H1 (cell line): ENCODE measurements around the gene C5AR1. TPM values are rescaled to one million over a fixed set of nuclear protein-coding genes. Genes with fewer than 3 reads are reported as not detected.

Source experiments
- CTCF ChIA-PET: fragments of 300-600 bp; sonication (Branson Sonifier 250); formaldehyde crosslinking; loops from one replicate; lab custom pipeline; 2021; ENCODE audit not compliant: partially characterized antibody; lab: Charles Lee
- POLR2A ChIA-PET: fragments of 300-600 bp; sonication (Branson Sonifier 250); formaldehyde crosslinking; loops from one replicate; lab custom pipeline; 2021; ENCODE audit warnings: inconsistent platforms; ENCODE audit not compliant: partially characterized antibody; lab: Charles Lee
- DNase-seq, 2 experiments: peaks; one replicate each; pipeline versions ENCODE4 v3.0.0 to v3.0.0-alpha.2; 2010 to 2022; ENCODE audit warnings: low spot score in 2 of 2, low read depth in 1 of 2, mixed read lengths in 1 of 2
- FAIRE-seq: peaks from 2 replicates; lab custom pipeline; 2011; peaks lifted over from hg19 to GRCh38; lab: Jason Lieb, UNC
- H2AFZ ChIP-seq: 2 replicates; pipeline ENCODE4 v1.8.1; 2012; ENCODE audit warnings: low read length, inconsistent platforms
- H2AK5ac ChIP-seq: 2 replicates; pipeline ENCODE4 v1.6.1; 2013; ENCODE audit warnings: low read depth, low read length
- H2BK120ac ChIP-seq: replicated peaks from 2 replicates; pipeline ENCODE3; 2013; ENCODE audit warnings: low read depth, low read length, inconsistent platforms
- H2BK12ac ChIP-seq: 2 replicates; pipeline ENCODE4 v1.6.1; 2013; ENCODE audit warnings: low read depth, low read length
- H2BK15ac ChIP-seq: 2 replicates; pipeline ENCODE4 v1.6.1; 2013; ENCODE audit warnings: low read length
- H2BK20ac ChIP-seq: 2 replicates; pipeline ENCODE4 v1.6.1; 2013; ENCODE audit warnings: low read length
- H2BK5ac ChIP-seq: 2 replicates; pipeline ENCODE4 v1.6.1; 2013; ENCODE audit warnings: low read depth, low read length
- H3K14ac ChIP-seq: 2 replicates; pipeline ENCODE4 v1.6.1; 2013; ENCODE audit warnings: inconsistent platforms; ENCODE audit not compliant: insufficient read length
- H3K18ac ChIP-seq: 2 replicates; pipeline ENCODE4 v1.6.1; 2013; ENCODE audit warnings: low read length; ENCODE audit errors: extremely low read depth
- H3K23ac ChIP-seq: 2 replicates; pipeline ENCODE4 v1.6.1; 2013; ENCODE audit warnings: inconsistent platforms; ENCODE audit not compliant: insufficient read length
- H3K23me2 ChIP-seq: 2 replicates; pipeline ENCODE4 v1.6.1; 2013; ENCODE audit warnings: low read depth, low read length
- H3K27ac ChIP-seq: 2 replicates; pipeline ENCODE4 v1.6.1; 2011; ENCODE audit warnings: low read depth, low read length, inconsistent platforms
- H3K27me3 ChIP-seq, 4 experiments: replicated peaks in 1 of 4; 1 replicate in 1 of 4; 2 replicates in 3 of 4; pipeline versions ENCODE4 v1.6.1 to v1.8.1; 2011 to 2013; ENCODE audit warnings: low read length in 3 of 4, mild to moderate bottlenecking in 3 of 4, inconsistent platforms in 2 of 4, mixed read lengths in 2 of 4, moderate library complexity in 1 of 4; ENCODE audit not compliant: control insufficient read depth in 3 of 4, insufficient read depth in 3 of 4; ENCODE audit errors: extremely low read depth in 1 of 4
- H3K36me3 ChIP-seq, 4 experiments: 2 replicates each; pipeline versions ENCODE4 v1.6.1 to v1.8.1; 2011 to 2013; ENCODE audit warnings: mild to moderate bottlenecking in 4 of 4, low read length in 3 of 4, moderate library complexity in 2 of 4, control low read depth in 1 of 4, inconsistent platforms in 1 of 4; ENCODE audit not compliant: insufficient read depth in 4 of 4, control insufficient read depth in 2 of 4
- H3K4ac ChIP-seq: replicated peaks from 2 replicates; pipeline ENCODE3; 2013; ENCODE audit warnings: low read length, low read depth, mixed read lengths, inconsistent platforms; ENCODE audit not compliant: insufficient read length
- H3K4me1 ChIP-seq, 4 experiments: replicated peaks in 1 of 4; 1 replicate in 1 of 4; 2 replicates in 3 of 4; pipeline versions ENCODE4 v1.6.1 to v1.8.1; 2011 to 2013; ENCODE audit warnings: low read length in 3 of 4, inconsistent platforms in 2 of 4, mixed read lengths in 1 of 4; ENCODE audit not compliant: insufficient read depth in 4 of 4, control insufficient read depth in 3 of 4
- H3K4me2 ChIP-seq, 2 experiments: 2 replicates each; pipeline versions ENCODE4 v1.6.1 to v1.8.1; 2011 to 2013; ENCODE audit warnings: low read depth in 2 of 2, low read length in 2 of 2, control low read depth in 1 of 2, inconsistent platforms in 1 of 2, mild to moderate bottlenecking in 1 of 2; ENCODE audit not compliant: insufficient read depth in 1 of 2
- H3K4me3 ChIP-seq, 4 experiments: fragments of 200-600, 300-600 bp in 1 of 4; sonication (generic), shearing (Covaris generic), sonication (Bioruptor Twin) in 1 of 4; 2 replicates each; pipeline versions ENCODE4 v1.5.1 to v1.8.1; 2011 to 2016; ENCODE audit warnings: low read length in 4 of 4, low read depth in 3 of 4, control low read depth in 2 of 4, inconsistent platforms in 2 of 4, mild to moderate bottlenecking in 2 of 4, mixed read lengths in 1 of 4, moderate library complexity in 1 of 4; ENCODE audit not compliant: insufficient read depth in 2 of 4; ENCODE audit errors: extremely low read depth in 1 of 4
- H3K56ac ChIP-seq: replicated peaks from 2 replicates; pipeline ENCODE3; 2013; ENCODE audit warnings: low read depth, mild to moderate bottlenecking, mixed read lengths, low read length, inconsistent platforms; ENCODE audit not compliant: insufficient read length
- H3K79me1 ChIP-seq: 2 replicates; pipeline ENCODE4 v1.6.1; 2013; ENCODE audit warnings: low read depth, low read length, control low read depth
- H3K79me2 ChIP-seq, 2 experiments: 2 replicates each; pipeline versions ENCODE4 v1.6.1 to v1.8.1; 2012 to 2013; ENCODE audit warnings: low read length in 2 of 2, mild to moderate bottlenecking in 2 of 2, inconsistent platforms in 1 of 2; ENCODE audit not compliant: insufficient read depth in 2 of 2, control insufficient read depth in 1 of 2
- H3K9ac ChIP-seq, 4 experiments: replicated peaks in 1 of 4; 1 replicate in 1 of 4; 2 replicates in 3 of 4; pipeline versions ENCODE4 v1.6.1 to v1.8.1; 2011 to 2013; ENCODE audit warnings: low read depth in 3 of 4, low read length in 3 of 4, control low read depth in 2 of 4, mild to moderate bottlenecking in 2 of 4, moderate library complexity in 2 of 4, inconsistent platforms in 1 of 4; ENCODE audit errors: extremely low read depth in 1 of 4
- H3K9me3 ChIP-seq, 2 experiments: 2 replicates each; pipeline versions ENCODE4 v1.6.1 to v1.8.1; 2012 to 2013; ENCODE audit warnings: mild to moderate bottlenecking in 2 of 2, moderate library complexity in 2 of 2, control low read depth in 1 of 2, inconsistent platforms in 1 of 2, low read depth in 1 of 2, low read length in 1 of 2, mixed read lengths in 1 of 2; ENCODE audit not compliant: insufficient read depth in 2 of 2
- H4K20me1 ChIP-seq, 2 experiments: replicated peaks in 1 of 2; 2 replicates each; pipeline versions ENCODE3 to v1.8.1; 2011 to 2013; ENCODE audit warnings: inconsistent platforms in 2 of 2, low read length in 2 of 2, mild to moderate bottlenecking in 1 of 2; ENCODE audit not compliant: insufficient read depth in 2 of 2, control insufficient read depth in 1 of 2
- H4K5ac ChIP-seq: 2 replicates; pipeline ENCODE4 v1.6.1; 2013; ENCODE audit warnings: low read length, low read depth, mixed read lengths, inconsistent platforms; ENCODE audit not compliant: insufficient read length
- H4K8ac ChIP-seq: 2 replicates; pipeline ENCODE4 v1.8.0; 2013; ENCODE audit warnings: mild to moderate bottlenecking, moderate library complexity, low read length, inconsistent platforms; ENCODE audit not compliant: insufficient read depth; ENCODE audit errors: extremely low read depth
- H4K91ac ChIP-seq: replicated peaks from 2 replicates; pipeline ENCODE3; 2013; ENCODE audit warnings: low read length, mixed read lengths, inconsistent platforms; ENCODE audit not compliant: insufficient read length
- BACH1 ChIP-seq: IDR thresholded peaks from 2 replicates; pipeline ENCODE4 v1.6.1; 2012; ENCODE audit warnings: low read length, improper control_type of control experiment
- CHD2 ChIP-seq: IDR thresholded peaks from 2 replicates; pipeline ENCODE4 v1.6.1; 2012; ENCODE audit warnings: low read length, improper control_type of control experiment
- EGR1 ChIP-seq: IDR thresholded peaks from 2 replicates; pipeline ENCODE4 v1.6.1; 2011; ENCODE audit warnings: low read depth, low read length, borderline replicate concordance
- FOSL1 ChIP-seq: IDR thresholded peaks from 2 replicates; pipeline ENCODE4 v1.6.1; 2011; ENCODE audit warnings: mild to moderate bottlenecking, low read depth, low read length, moderate library complexity; ENCODE audit not compliant: insufficient read depth
- KDM4A ChIP-seq: IDR thresholded peaks from one replicate; pipeline ENCODE4 v1.7.1; 2012; ENCODE audit warnings: low read depth, mild to moderate bottlenecking, moderate library complexity, low read length, inconsistent platforms; ENCODE audit not compliant: severe bottlenecking
- POLR2A ChIP-seq, 2 experiments: IDR thresholded peaks; 1 replicate in 1 of 2; 2 replicates in 1 of 2; pipeline ENCODE4 v1.6.1; 2011; ENCODE audit warnings: low read depth in 2 of 2, low read length in 2 of 2, mild to moderate bottlenecking in 2 of 2; ENCODE audit errors: control extremely low read depth in 1 of 2
- RBBP5 ChIP-seq: IDR thresholded peaks from 2 replicates; pipeline ENCODE4 v1.7.1; 2012; ENCODE audit warnings: low read depth, mild to moderate bottlenecking, inconsistent platforms, low read length, moderate library complexity, borderline replicate concordance
- WGBS, 2 experiments: shearing (Covaris generic) in 1 of 2; methylation state at CpG; one replicate each; pipeline versions ENCODE4 v1.1.6 to v1.1.7; 2013 to 2015; ENCODE audit warnings: low lambda C conversion rate in 2 of 2, mixed read lengths in 2 of 2, inconsistent platforms in 1 of 2, low coverage in 1 of 2, missing lambda C conversion rate in 1 of 2; ENCODE audit not compliant: insufficient replicate concordance in 2 of 2, insufficient coverage in 1 of 2, insufficient read length in 1 of 2; ENCODE audit errors: extremely low coverage in 1 of 2, missing lambda C conversion rate in 1 of 2; 5-methylcytosine and 5-hydroxymethylcytosine counted together
- polyA plus RNA-seq, 7 experiments: library from polyadenylated mRNA; depleted of rRNA in 3 of 7; stranded (reverse) in 5 of 7; unstranded in 2 of 7; fragments of >200 nt in 5 of 7; fragments of 200-250 nt in 2 of 7; gene quantifications; 1 replicate in 5 of 7; 2 replicates in 1 of 7; 4 replicates in 1 of 7; pipeline versions ENCODE4 v1.2.1 to v1.2.3, GENCODE V29; 2011 to 2013; ENCODE audit warnings: missing spikeins in 2 of 7, mixed read lengths in 2 of 7
- total RNA-seq: library from RNA; stranded (reverse); fragmentation: NEBNext Ultra II Directional; extraction: Animal tissue kit (Norgen Biotek cat#: 25700); gene quantifications from 2 replicates; pipeline ENCODE4 v1.2.1, GENCODE V29; 2021

C5AR1 gene
- total and polyA plus RNA-seq, 2 of the 8 experiments (the other 6 are each of a cell fraction or from before 2014, with no cell fraction given), result 0.20 TPM; not detected in 1

GRCh38 chr19:47274891-47275761 lies 34.5 kb upstream of the C5AR1 start:
- Histone ChIP-seq H4K8ac (no peak overlapping the region), H3K4ac (no peak overlapping the region), H2BK120ac (no peak overlapping the region), H3K4me2 (peak overlapping the region; percentile 67 to 82), H2AFZ (no peak overlapping the region), H2BK20ac (no peak overlapping the region), H3K4me3 (peak overlapping the region; percentile 45 to 72 (median 60)), H3K23ac (no peak overlapping the region), H3K4me1 (peaks cover 0 to 19% (median 8%) of the 10 kb centered on the region in 4 experiments; a peak in 6 of 7 replicates), H3K27ac (no peak overlapping the region), H3K27me3 (peaks cover 0 to 10% (median 6%) of the 10 kb centered on the region in 4 experiments; a peak in 5 of 7 replicates), H3K79me2 (no peaks in the 10 kb centered on the region), H3K9ac (peak overlapping the region in 1 of 4 experiments; percentile 16; a peak in 1 of 7 replicates), H2AK5ac (no peak overlapping the region), H3K9me3 (no peaks in the 10 kb centered on the region), H3K18ac (no peak overlapping the region), H3K79me1 (no peaks in the 10 kb centered on the region; the same call in 1 of the 2 replicates), H2BK5ac (no peak overlapping the region), H4K5ac (no peak overlapping the region), H3K14ac (no peak overlapping the region), H3K23me2 (peaks cover 25% of the 10 kb centered on the region), H3K56ac (no peak overlapping the region), H4K91ac (no peak overlapping the region), H3K36me3 (peaks cover 0 to 9% (median 2%) of the 10 kb centered on the region in 4 experiments; a peak in 3 of 8 replicates), H2BK12ac (no peak overlapping the region), H2BK15ac (no peak overlapping the region), H4K20me1 (peaks cover 0 to 11% of the 10 kb centered on the region in 2 experiments)
- CTCF ChIA-PET, result interaction anchor here (0.7 to 2.4 kb wide), 5 partner anchors 9 to 116 kb away, joined by 3 to 17 read pairs (median 5); no protein-coding TSS in a partner anchor
- peak in 1 of 2 experiments; percentile 77 for DNase-seq
- no peak for FAIRE-seq
- POLR2A ChIA-PET, result interaction anchor here (0.6 to 3.6 kb wide), 13 partner anchors 9 to 162 kb away, joined by 3 to 29 read pairs (median 3); partner anchors contain the start of genes CCDC9 and ZC3H4
- 16% methylated on average over 43 of the region's 82 CpGs; no CpG with 5 or more reads in 1 of the 2 experiments for WGBS, 2 experiments
- no peak for TF ChIP-seq CHD2
- TF ChIP-seq EGR1, result 0 out of 2 replicates have a peak, but pooled peaks have one; percentile 42
- TF ChIP-seq POLR2A (IDR thresholded peaks at IDR 0.05; ENCODE audit: control extremely low read depth in 1 of 2, low read depth in 2 of 2, low read length in 2 of 2), result peak in 1 of 2 experiments; percentile 46; a peak in 1 of 3 replicates
- peak; percentile 44; the same call in 1 of the 2 replicates for TF ChIP-seq BACH1
- 0 out of 2 replicates have a peak, but pooled peaks have one; percentile 59 for TF ChIP-seq RBBP5
- TF ChIP-seq KDM4A, result peak; percentile 55
- no peak for TF ChIP-seq FOSL1
